Transverse colon (tissue), 4 donors: Measurements from ENCODE around the gene LDLRAD1. TPM values are rescaled to one million over a fixed set of nuclear protein-coding genes. Genes with fewer than 3 reads are reported as not detected.

Experiments
- DNase-seq: peaks from one replicate; pipeline ENCODE4 v3.0.0-alpha.2; 2019
- H3K27ac ChIP-seq, 4 donors: fragments of 200-600 bp; sonication (generic); 2 replicates each; pipeline ENCODE4 v1.5.1; 2016 to 2018; ENCODE audit warnings: inconsistent platforms in 4 of 4
- H3K27me3 ChIP-seq: fragments of 200-600 bp; sonication (generic); 2 replicates; pipeline ENCODE4 v1.5.1; 2017; ENCODE audit warnings: inconsistent platforms
- H3K36me3 ChIP-seq, 4 donors: fragments of 200-600 bp; sonication (generic); 2 replicates each; pipeline ENCODE4 v1.5.1; 2017 to 2019; ENCODE audit warnings: inconsistent platforms in 4 of 4
- H3K4me1 ChIP-seq, 4 donors: fragments of 200-600 bp; sonication (generic); 2 replicates each; pipeline ENCODE4 v1.5.1; 2017 to 2020; ENCODE audit warnings: inconsistent platforms in 4 of 4
- H3K4me3 ChIP-seq, 4 donors: fragments of 200-600 bp; sonication (generic); 1 replicate in 1 of 4; 2 replicates in 3 of 4; pipeline versions ENCODE4 v1.5.1 to v1.6.1; 2017 to 2019; ENCODE audit warnings: inconsistent platforms in 4 of 4
- H3K9me3 ChIP-seq, 2 donors: fragments of 200-600 bp; sonication (generic); 2 replicates each; pipeline ENCODE4 v1.5.1; 2017 to 2019; ENCODE audit warnings: inconsistent platforms in 2 of 2
- EP300 ChIP-seq: sonication (generic); formaldehyde crosslinking; IDR thresholded peaks from one replicate; pipeline ENCODE4 v1.6.1; 2017; ENCODE audit warnings: antibody characterized with exemption, low read depth
- POLR2A ChIP-seq: fragments of 450-650 bp; IDR thresholded peaks from one replicate; pipeline ENCODE4 v1.6.1; 2016; ENCODE audit warnings: antibody characterized with exemption, mild to moderate bottlenecking, moderate library complexity
- POLR2AphosphoS5 ChIP-seq, 3 donors: sonication (generic); formaldehyde crosslinking; IDR thresholded peaks; one replicate each; pipeline ENCODE4 v1.6.1; 2016; ENCODE audit warnings: antibody characterized with exemption in 3 of 3
- WGBS, 2 donors: methylation state at CpG; one replicate each; pipeline ENCODE4 v1.1.5; 2018; ENCODE audit warnings: low coverage in 1 of 2; 5-methylcytosine and 5-hydroxymethylcytosine counted together
- in situ Hi-C, 4 donors: fragments of 200-750 bp; cut with MboI; loops; one replicate each; pipeline versions ENCODE4 v1.15.0 to v1.15.1; 2017; ENCODE audit warnings: low sequenced_read_pairs in 3 of 4, low pct_ligation_motif_present in 1 of 4, low pct_unique_long_range_greater_than_20kb in 1 of 4
- intact Hi-C: fragments of 100-400 bp; cut with DNase I; formaldehyde crosslinking; loops from one replicate; pipeline ENCODE4 v1.15.1; 2023; ENCODE audit warnings: low total_unique reads
- total RNA-seq, 4 donors: library from RNA; depleted of rRNA; stranded (reverse); fragments of >200 nt; gene quantifications; one replicate each; pipeline ENCODE4 v1.1.0, GENCODE V29; 2016
- TF ChIP-seq, protein P1 (sequence below), 5 experiments: fragments of 200-600 bp in 3 of 5; fragments of 450-650 bp in 2 of 5; sonication (generic) in 3 of 5; IDR thresholded peaks; 1 replicate in 2 of 5; 2 replicates in 3 of 5; pipeline ENCODE4 v1.5.1; 2016 to 2017; ENCODE audit warnings: antibody characterized with exemption in 5 of 5, inconsistent platforms in 3 of 5, mild to moderate bottlenecking in 2 of 5, moderate library complexity in 1 of 5

Gene LDLRAD1
- total RNA-seq, 4 donors from 2014 or later, result not detected

DNA sequence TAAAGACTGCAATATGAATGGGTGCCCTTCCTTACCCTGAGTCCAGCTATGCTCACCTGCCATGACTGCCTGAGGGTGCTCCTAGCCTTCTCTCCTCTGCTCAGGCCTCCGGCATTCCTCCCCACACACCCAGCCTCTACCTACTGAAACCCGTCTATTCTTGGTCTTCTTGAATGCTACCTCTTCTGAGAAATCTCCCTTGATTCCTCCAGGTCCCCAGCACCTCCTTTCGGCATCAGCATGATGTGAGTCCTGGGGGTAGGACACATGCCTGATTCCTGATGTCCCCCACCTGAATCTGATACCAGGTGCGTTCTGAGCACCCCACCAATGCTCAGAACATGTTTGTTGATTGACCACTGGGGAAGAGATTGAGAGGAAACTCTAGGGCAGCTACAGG, 8.6 kb downstream of the LDLRAD1 start:
- 90% methylated on average over 4 of the region's 4 CpGs; no CpG with 5 or more reads in 1 of the 2 donors for WGBS, 2 donors
- H3K27ac ChIP-seq, result no peak overlapping the region
- TF ChIP-seq, protein P1, sequence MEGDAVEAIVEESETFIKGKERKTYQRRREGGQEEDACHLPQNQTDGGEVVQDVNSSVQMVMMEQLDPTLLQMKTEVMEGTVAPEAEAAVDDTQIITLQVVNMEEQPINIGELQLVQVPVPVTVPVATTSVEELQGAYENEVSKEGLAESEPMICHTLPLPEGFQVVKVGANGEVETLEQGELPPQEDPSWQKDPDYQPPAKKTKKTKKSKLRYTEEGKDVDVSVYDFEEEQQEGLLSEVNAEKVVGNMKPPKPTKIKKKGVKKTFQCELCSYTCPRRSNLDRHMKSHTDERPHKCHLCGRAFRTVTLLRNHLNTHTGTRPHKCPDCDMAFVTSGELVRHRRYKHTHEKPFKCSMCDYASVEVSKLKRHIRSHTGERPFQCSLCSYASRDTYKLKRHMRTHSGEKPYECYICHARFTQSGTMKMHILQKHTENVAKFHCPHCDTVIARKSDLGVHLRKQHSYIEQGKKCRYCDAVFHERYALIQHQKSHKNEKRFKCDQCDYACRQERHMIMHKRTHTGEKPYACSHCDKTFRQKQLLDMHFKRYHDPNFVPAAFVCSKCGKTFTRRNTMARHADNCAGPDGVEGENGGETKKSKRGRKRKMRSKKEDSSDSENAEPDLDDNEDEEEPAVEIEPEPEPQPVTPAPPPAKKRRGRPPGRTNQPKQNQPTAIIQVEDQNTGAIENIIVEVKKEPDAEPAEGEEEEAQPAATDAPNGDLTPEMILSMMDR (IDR thresholded peaks at IDR 0.05), result no peak
- TF ChIP-seq POLR2A (no peak), EP300 (no peak), POLR2AphosphoS5 (IDR thresholded peaks at IDR 0.05) (no peak)
- no peaks in the 10 kb centered on the region for H3K36me3 ChIP-seq
- intact Hi-C loops (no loop called here), in situ Hi-C loops (no loop called here)
- H3K4me3 ChIP-seq, result no peak overlapping the region
- DNase-seq, result no peak
- no peaks in the 10 kb centered on the region for H3K4me1 ChIP-seq
- no peaks in the 10 kb centered on the region for H3K27me3 ChIP-seq
- no peaks in the 10 kb centered on the region for H3K9me3 ChIP-seq

DNA sequence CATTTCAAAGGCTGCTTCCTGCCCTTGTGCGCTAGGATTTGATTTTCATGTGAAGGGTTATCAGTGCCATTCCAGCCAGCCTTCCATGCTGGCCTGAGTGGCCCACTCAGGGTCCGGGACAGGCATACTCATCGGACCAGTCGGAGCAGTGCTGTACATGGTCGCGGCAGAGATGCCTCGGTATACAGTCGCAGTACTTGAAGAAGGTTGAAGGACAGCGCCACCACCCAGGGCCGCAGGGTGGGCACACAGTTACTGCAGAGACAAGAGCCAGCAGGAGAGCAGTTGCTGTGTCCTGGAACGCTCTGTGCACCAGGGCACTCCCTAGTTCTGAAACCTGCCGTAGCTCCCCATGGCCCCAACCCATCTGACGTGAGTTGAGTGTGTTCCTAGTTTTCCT, 9.1 kb downstream of the LDLRAD1 start:
- in situ Hi-C loops (no loop called here), intact Hi-C loops (no loop called here)
- H3K36me3 ChIP-seq, result no peaks in the 10 kb centered on the region
- no peak overlapping the region for H3K27ac ChIP-seq
- DNase-seq, result no peak
- TF ChIP-seq POLR2A, result no peak
- TF ChIP-seq, protein P1 (IDR thresholded peaks at IDR 0.05), result no peak
- 85% methylated on average over 13 of the region's 13 CpGs; no CpG with 5 or more reads in 1 of the 2 donors for whole genome bisulfite sequencing, 2 donors
- no peak overlapping the region for H3K4me3 ChIP-seq
- no peaks in the 10 kb centered on the region for H3K27me3 ChIP-seq
- H3K9me3 ChIP-seq, result no peaks in the 10 kb centered on the region
- no peaks in the 10 kb centered on the region for H3K4me1 ChIP-seq

DNA sequence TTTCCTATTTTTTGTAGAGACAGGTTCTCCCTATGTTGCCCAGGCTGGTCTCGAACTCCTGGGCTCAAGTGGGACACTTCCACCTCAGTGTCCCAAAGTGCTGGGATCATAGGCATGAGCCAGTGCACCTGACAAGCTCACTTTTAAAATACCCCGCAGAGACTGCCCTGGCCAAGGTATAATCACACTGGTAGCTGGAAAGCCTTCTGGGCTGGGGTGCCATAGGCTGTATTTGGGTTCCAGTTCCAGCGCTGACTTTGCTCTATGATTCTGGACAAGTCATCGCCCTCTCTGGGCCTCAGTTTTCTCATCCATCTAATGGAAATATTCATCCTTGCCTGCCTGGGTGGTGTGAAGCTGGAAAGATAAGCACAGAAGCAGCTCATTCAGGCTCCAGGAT, 10.4 kb downstream of the LDLRAD1 start:
- in situ Hi-C loops (no loop called here), intact Hi-C loops (no loop called here)
- H3K4me3 ChIP-seq, result no peak overlapping the region
- H3K27ac ChIP-seq, result no peak overlapping the region
- no peaks in the 10 kb centered on the region for H3K4me1 ChIP-seq
- no peaks in the 10 kb centered on the region for H3K9me3 ChIP-seq
- H3K27me3 ChIP-seq, result no peaks in the 10 kb centered on the region
- no peak for TF ChIP-seq POLR2A
- no peak for TF ChIP-seq POLR2AphosphoS5 (IDR thresholded peaks at IDR 0.05)
- no peak for TF ChIP-seq EP300
- TF ChIP-seq, protein P1 (IDR thresholded peaks at IDR 0.05), result no peak
- WGBS, 2 donors, result 94% methylated on average over 4 of the region's 4 CpGs; no CpG with 5 or more reads in 1 of the 2 donors
- H3K36me3 ChIP-seq, result no peaks in the 10 kb centered on the region
- no peak for DNase-seq

DNA sequence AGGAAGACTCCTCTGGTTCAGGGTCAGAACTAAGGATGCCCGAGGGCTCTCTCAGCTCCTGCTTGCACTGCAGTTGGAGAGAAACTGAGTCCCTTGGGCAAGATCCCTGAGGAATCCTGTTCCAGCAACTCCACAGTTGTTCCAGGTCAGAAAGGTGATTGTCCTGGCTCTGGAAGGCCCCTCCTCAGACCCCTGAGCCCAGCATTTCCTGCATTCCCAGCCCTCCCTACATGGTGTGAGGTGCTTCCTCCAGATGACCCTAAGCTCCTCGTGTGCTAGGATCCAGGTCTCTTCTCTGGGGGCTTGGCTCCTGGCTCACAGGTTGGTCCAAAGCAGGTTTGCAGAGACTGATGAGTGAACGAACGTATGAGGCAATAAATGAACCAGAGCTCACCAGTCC, 11.5 kb downstream of the LDLRAD1 start:
- Histone ChIP-seq H3K27ac (no peak overlapping the region), H3K9me3 (no peaks in the 10 kb centered on the region), H3K4me3 (no peak overlapping the region), H3K4me1 (no peaks in the 10 kb centered on the region), H3K27me3 (no peaks in the 10 kb centered on the region), H3K36me3 (no peaks in the 10 kb centered on the region)
- no peak for TF ChIP-seq POLR2AphosphoS5 (IDR thresholded peaks at IDR 0.05)
- TF ChIP-seq, protein P1 (IDR thresholded peaks at IDR 0.05), result no peak
- 76 to 83% methylated on average over 3 to 4 of the region's 4 CpGs for WGBS, 2 donors
- intact Hi-C loops, result no loop called here
- DNase-seq, result no peak
- in situ Hi-C loops, result no loop called here
